HepG2 (cell line): ENCODE measurements around the gene ZSWIM7. TPM values are rescaled to one million over a fixed set of nuclear protein-coding genes. Genes with fewer than 3 reads are reported as not detected.

Experiments
- ARHGAP35 ChIP-seq: sonication (generic); formaldehyde crosslinking; IDR thresholded peaks from 2 replicates; pipeline ENCODE4 v1.9.0; 2022; ENCODE audit warnings: mild to moderate bottlenecking, inconsistent platforms, moderate library complexity, missing genetic modification reagents, borderline replicate concordance
- CEBPG ChIP-seq: IDR thresholded peaks from 2 replicates; pipeline ENCODE4 v1.6.1; 2016
- E2F1 ChIP-seq: sonication (generic); formaldehyde crosslinking; IDR thresholded peaks from 2 replicates; pipeline ENCODE4 v1.5.0; 2020; ENCODE audit warnings: missing genetic modification reagents
- KLF16 ChIP-seq, 2 experiments: sonication (generic) in 1 of 2; formaldehyde crosslinking in 1 of 2; IDR thresholded peaks; 2 replicates each; pipeline versions ENCODE4 v1.6.1 to v1.8.0; 2016 to 2023; ENCODE audit warnings: missing genetic modification reagents in 2 of 2, missing compliant biosample characterization in 1 of 2
- KLF9 ChIP-seq: IDR thresholded peaks from 2 replicates; pipeline ENCODE4 v1.6.1; 2016; ENCODE audit warnings: low read depth
- KMT2B ChIP-seq: IDR thresholded peaks from 2 replicates; pipeline ENCODE4 v1.6.1; 2016; ENCODE audit warnings: missing genetic modification reagents, missing compliant biosample characterization
- MXD1 ChIP-seq: sonication (generic); formaldehyde crosslinking; IDR thresholded peaks from 2 replicates; pipeline ENCODE4 v1.4.0; 2020; ENCODE audit warnings: mild to moderate bottlenecking, missing genetic modification reagents
- NCOA1 ChIP-seq: sonication (generic); formaldehyde crosslinking; IDR thresholded peaks from 2 replicates; pipeline ENCODE4 v1.9.0; 2021; ENCODE audit warnings: missing genetic modification reagents
- SATB2 ChIP-seq: sonication (generic); formaldehyde crosslinking; IDR thresholded peaks from 2 replicates; pipeline ENCODE4 v1.5.0; 2020; ENCODE audit warnings: missing genetic modification reagents
- TBX3 ChIP-seq: fragments of 450-650 bp; IDR thresholded peaks from 2 replicates; pipeline ENCODE4 v1.6.1; 2017; ENCODE audit warnings: antibody characterized with exemption, mild to moderate bottlenecking, inconsistent platforms, borderline replicate concordance
- TIGD3 ChIP-seq: sonication (generic); formaldehyde crosslinking; IDR thresholded peaks from 2 replicates; pipeline ENCODE4 v1.5.1; 2020; ENCODE audit warnings: mild to moderate bottlenecking, missing genetic modification reagents, borderline replicate concordance
- ZMAT3 ChIP-seq: sonication (generic); formaldehyde crosslinking; conservative IDR thresholded peaks from 2 replicates; pipeline ENCODE4 v1.7.0; 2021; ENCODE audit warnings: missing genetic modification reagents
- ZMYM3 ChIP-seq: sonication (generic); formaldehyde crosslinking; IDR thresholded peaks from 2 replicates; pipeline ENCODE4 v1.5.1; 2020; ENCODE audit warnings: mild to moderate bottlenecking, missing genetic modification reagents
- ZMYM4 ChIP-seq: sonication (generic); formaldehyde crosslinking; IDR thresholded peaks from 2 replicates; pipeline ENCODE4 v1.8.1; 2023; ENCODE audit warnings: mild to moderate bottlenecking, missing genetic modification reagents
- ZNF138 ChIP-seq: sonication (generic); formaldehyde crosslinking; IDR thresholded peaks from 2 replicates; pipeline ENCODE4 v1.5.0; 2020; ENCODE audit warnings: mild to moderate bottlenecking, low read depth, missing genetic modification reagents
- ZNF275 ChIP-seq: sonication (generic); formaldehyde crosslinking; IDR thresholded peaks from 2 replicates; pipeline ENCODE4 v1.8.0; 2022; ENCODE audit warnings: missing genetic modification reagents, mild to moderate bottlenecking, inconsistent platforms, borderline replicate concordance
- ZNF441 ChIP-seq: sonication (generic); formaldehyde crosslinking; IDR thresholded peaks from 2 replicates; pipeline ENCODE4 v1.7.0; 2021; ENCODE audit warnings: missing genetic modification reagents, borderline replicate concordance
- ZNF547 ChIP-seq: sonication (generic); formaldehyde crosslinking; IDR thresholded peaks from 2 replicates; pipeline ENCODE4 v1.5.1; 2020; ENCODE audit warnings: mild to moderate bottlenecking, missing genetic modification reagents
- ZNF589 ChIP-seq: sonication (generic); formaldehyde crosslinking; conservative IDR thresholded peaks from 2 replicates; pipeline ENCODE4 v1.8.0; 2022; ENCODE audit warnings: mild to moderate bottlenecking, moderate library complexity, missing genetic modification reagents
- ZNF749 ChIP-seq: sonication (generic); formaldehyde crosslinking; IDR thresholded peaks from 2 replicates; pipeline ENCODE4 v1.8.0; 2022; ENCODE audit warnings: mild to moderate bottlenecking, missing genetic modification reagents, moderate library complexity, borderline replicate concordance
- ZNF773 ChIP-seq: sonication (generic); formaldehyde crosslinking; IDR thresholded peaks from 2 replicates; pipeline ENCODE4 v1.4.0; 2020; ENCODE audit warnings: missing genetic modification reagents, borderline replicate concordance
- ZNF781 ChIP-seq: sonication (generic); formaldehyde crosslinking; IDR thresholded peaks from 2 replicates; pipeline ENCODE4 v1.5.1; 2020; ENCODE audit warnings: borderline replicate concordance, mild to moderate bottlenecking, missing genetic modification reagents; ENCODE audit errors: not compliant biosample characterization
- ZNF839 ChIP-seq: sonication (generic); formaldehyde crosslinking; IDR thresholded peaks from 2 replicates; pipeline ENCODE4 v1.4.0; 2020; ENCODE audit warnings: missing genetic modification reagents, mild to moderate bottlenecking, borderline replicate concordance
- ZNF878 ChIP-seq: sonication (generic); formaldehyde crosslinking; IDR thresholded peaks from 2 replicates; pipeline ENCODE4 v1.8.1; 2023; ENCODE audit warnings: mild to moderate bottlenecking, missing genetic modification reagents, moderate library complexity
- polyA plus RNA-seq, 8 experiments: library from polyadenylated mRNA; depleted of rRNA in 3 of 8; stranded (reverse) in 7 of 8; unstranded in 1 of 8; fragments of >200 nt; fragmentation: Illumina TruSeq in 4 of 8; extraction: Trizol in 4 of 8; gene quantifications; 2 replicates each; pipeline versions ENCODE4 v1.2.1 to v1.2.3, GENCODE V29; 2011 to 2016; ENCODE audit warnings: low read depth in 4 of 8, missing spikeins in 1 of 8, mixed read lengths in 1 of 8; ENCODE audit not compliant: insufficient read depth in 1 of 8
- total RNA-seq, 5 experiments: library from RNA; depleted of rRNA; stranded (reverse); fragments of >200 nt; fragmentation: Illumina TruSeq; extraction: Trizol; gene quantifications; 2 replicates each; pipeline ENCODE4 v1.2.3, GENCODE V29; 2016; ENCODE audit warnings: low read depth in 1 of 5
- TF ChIP-seq, protein P1 (sequence below): IDR thresholded peaks from 2 replicates; pipeline ENCODE4 v1.6.1; 2016; ENCODE audit warnings: mild to moderate bottlenecking

The ZSWIM7 gene
- total and polyA plus RNA-seq, 2 of the 13 experiments (the other 11 are each of a cell fraction or from before 2014, with no cell fraction given) = 13.1 to 28.1 TPM

DNA sequence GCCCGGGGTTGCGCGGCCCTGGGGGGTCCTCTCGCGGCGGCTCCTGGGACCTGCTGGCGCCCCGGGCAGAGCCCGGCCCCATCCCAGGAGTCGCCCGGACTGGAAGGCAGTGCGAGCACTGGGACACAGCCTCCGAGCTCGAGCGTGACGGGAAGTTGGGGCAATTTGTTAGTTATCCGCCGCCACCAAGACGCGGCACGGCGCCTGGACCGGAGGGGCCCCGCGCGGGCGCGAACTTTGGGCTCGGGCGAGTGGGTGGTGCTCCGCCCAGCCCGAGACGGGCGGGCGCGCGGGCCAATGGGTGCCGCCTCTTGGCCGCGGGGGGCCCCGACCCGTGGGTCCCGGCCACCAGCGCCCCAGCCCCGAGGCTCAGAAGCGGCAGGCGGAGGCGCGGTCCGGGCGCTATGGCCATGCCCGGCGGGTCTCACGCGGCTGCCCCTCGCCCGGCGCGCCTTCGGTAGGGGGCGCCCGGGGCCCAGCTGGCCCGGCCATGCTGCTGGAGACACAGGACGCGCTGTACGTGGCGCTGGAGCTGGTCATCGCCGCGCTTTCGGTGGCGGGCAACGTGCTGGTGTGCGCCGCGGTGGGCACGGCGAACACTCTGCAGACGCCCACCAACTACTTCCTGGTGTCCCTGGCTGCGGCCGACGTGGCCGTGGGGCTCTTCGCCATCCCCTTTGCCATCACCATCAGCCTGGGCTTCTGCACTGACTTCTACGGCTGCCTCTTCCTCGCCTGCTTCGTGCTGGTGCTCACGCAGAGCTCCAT, 54.6 kb downstream of the ZSWIM7 start, which contains the start of gene ADORA2B (continued):
- TF ChIP-seq ZNF781 (CRISPR knock-in tag) = no peak
- TF ChIP-seq TBX3 = no peak
- TF ChIP-seq ZNF773 (CRISPR knock-in tag) = no peak
- peak; percentile 73; the same call in 1 of the 2 replicates for TF ChIP-seq ZMYM4 (CRISPR knock-in tag)
- no peak for TF ChIP-seq ZNF878 (CRISPR knock-in tag)
- TF ChIP-seq KLF9 (CRISPR knock-in tag) = no peak
- TF ChIP-seq NCOA1 (CRISPR knock-in tag) = no peak
- TF ChIP-seq ZNF547 (CRISPR knock-in tag) = peak; percentile 88
- TF ChIP-seq CEBPG (CRISPR knock-in tag) = no peak
- TF ChIP-seq ZNF441 (CRISPR knock-in tag) = peak; percentile 83
- TF ChIP-seq TIGD3 (CRISPR knock-in tag) = no peak
- TF ChIP-seq ZMYM3 = no peak
- TF ChIP-seq, protein P1, sequence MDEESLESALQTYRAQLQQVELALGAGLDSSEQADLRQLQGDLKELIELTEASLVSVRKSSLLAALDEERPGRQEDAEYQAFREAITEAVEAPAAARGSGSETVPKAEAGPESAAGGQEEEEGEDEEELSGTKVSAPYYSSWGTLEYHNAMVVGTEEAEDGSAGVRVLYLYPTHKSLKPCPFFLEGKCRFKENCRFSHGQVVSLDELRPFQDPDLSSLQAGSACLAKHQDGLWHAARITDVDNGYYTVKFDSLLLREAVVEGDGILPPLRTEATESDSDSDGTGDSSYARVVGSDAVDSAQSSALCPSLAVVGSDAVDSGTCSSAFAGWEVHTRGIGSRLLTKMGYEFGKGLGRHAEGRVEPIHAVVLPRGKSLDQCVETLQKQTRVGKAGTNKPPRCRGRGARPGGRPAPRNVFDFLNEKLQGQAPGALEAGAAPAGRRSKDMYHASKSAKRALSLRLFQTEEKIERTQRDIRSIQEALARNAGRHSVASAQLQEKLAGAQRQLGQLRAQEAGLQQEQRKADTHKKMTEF = peak; percentile 39
- peak in 1 of 2 experiments; percentile 77; a peak in 1 of 4 replicates for TF ChIP-seq KLF16 (CRISPR knock-in tag; IDR thresholded peaks at IDR 0.05)
- TF ChIP-seq E2F1 (CRISPR knock-in tag) = peak; percentile 16; the same call in 1 of the 2 replicates
- 0 out of 2 replicates have a peak, but pooled peaks have one; percentile 79 for TF ChIP-seq ZNF138 (CRISPR knock-in tag)
- TF ChIP-seq SATB2 (CRISPR knock-in tag) = 0 out of 2 replicates have a peak, but pooled peaks have one; percentile 19
- peak; percentile 93 for TF ChIP-seq MXD1 (CRISPR knock-in tag)
- peak; percentile 54; the same call in 1 of the 2 replicates for TF ChIP-seq ZNF749
- no peak for TF ChIP-seq ZNF839 (CRISPR knock-in tag)
- peak; percentile 91; the same call in 1 of the 2 replicates for TF ChIP-seq ZMAT3 (CRISPR knock-in tag)
- no peak for TF ChIP-seq ZNF275 (CRISPR knock-in tag)
- peak; percentile 87 for TF ChIP-seq ARHGAP35 (CRISPR knock-in tag)
- no peak for TF ChIP-seq ZNF589 (CRISPR knock-in tag)
- peak; percentile 23; the same call in 1 of the 2 replicates for TF ChIP-seq KMT2B (CRISPR knock-in tag)
